GM18951 (cell line): ENCODE measurements around the gene GBP6.
"Not testable (repeated sequence)": the region's sequence is repeated elsewhere in the genome, so short reads cannot be mapped to it uniquely, and the experiment has no call there.

ENCODE experiments used
- POLR2A ChIP-seq: IDR thresholded peaks from 4 replicates; pipeline ENCODE4 v1.6.1; 2011; ENCODE audit warnings: mild to moderate bottlenecking; ENCODE audit not compliant: insufficient read length, insufficient read depth; ENCODE audit errors: extremely low read depth
- in situ Hi-C: fragments of 300-500 bp; cut with MboI; formaldehyde crosslinking; loops from one replicate; pipeline ENCODE4 v1.12.0; 2022; ENCODE audit warnings: low sequenced_read_pairs, mixed read lengths, inconsistent platforms; ENCODE audit not compliant: unreplicated experiment

Gene GBP6

GRCh38 chr1:89354205-89354604 is 9.7 kb upstream of the GBP6 start:
- no peak for TF ChIP-seq POLR2A
- in situ Hi-C loops, result loop anchor here (10.0 kb wide), 1 partner anchor 259 kb away; no protein-coding TSS in a partner anchor

- no peak for TF ChIP-seq POLR2A
- in situ Hi-C loops, result loop anchor here (10.0 kb wide), 1 partner anchor 260 kb away; no protein-coding TSS in a partner anchor
These were observed 8.8 kb upstream of the GBP6 start for GRCh38 chr1:89355056-89355455.

GRCh38 chr1:89356658-89357400 is 7.0 kb upstream of the GBP6 start:
- in situ Hi-C loops, result loop anchor here (10.0 kb wide), 1 partner anchor 262 kb away; no protein-coding TSS in a partner anchor
- TF ChIP-seq POLR2A, result no peak

GRCh38 chr1:89358287-89358893 is 5.5 kb upstream of the GBP6 start:
- in situ Hi-C loops, result loop anchor here (10.0 kb wide), 1 partner anchor 264 kb away; no protein-coding TSS in a partner anchor
- no peak for TF ChIP-seq POLR2A

GRCh38 chr1:89360716-89361115 is 3.1 kb upstream of the GBP6 start:
- in situ Hi-C loops, result no loop called here
- TF ChIP-seq POLR2A, result no peak

- TF ChIP-seq POLR2A, result no peak
- in situ Hi-C loops, result no loop called here
These were observed 2.2 kb upstream of the GBP6 start for GRCh38 chr1:89361681-89362080.

- in situ Hi-C loops, result no loop called here
These were observed 663 bp upstream of the GBP6 start for GRCh38 chr1:89363196-89363595.

GRCh38 chr1:89364954-89365550 is 1.2 kb downstream of the GBP6 start:
- in situ Hi-C loops, result no loop called here
- no peak for TF ChIP-seq POLR2A

More at GRCh38 chr1:89363196-89363595, 663 bp upstream of the GBP6 start:
- no peak for TF ChIP-seq POLR2A

GRCh38 chr1:89367221-89367620 is 3.4 kb downstream of the GBP6 start:
- in situ Hi-C loops, result no loop called here
- TF ChIP-seq POLR2A, result no peak

GRCh38 chr1:89369331-89369730 is 5.5 kb downstream of the GBP6 start:
- TF ChIP-seq POLR2A, result no peak
- in situ Hi-C loops, result no loop called here

GRCh38 chr1:89373810-89374209 is 10.0 kb downstream of the GBP6 start:
- in situ Hi-C loops, result not testable (repeated sequence)

GRCh38 chr1:89378001-89378400 is 14.1 kb downstream of the GBP6 start:
- in situ Hi-C loops, result no loop called here
- no peak for TF ChIP-seq POLR2A

GRCh38 chr1:89381618-89382017 is 17.8 kb downstream of the GBP6 start:
- in situ Hi-C loops, result no loop called here
- TF ChIP-seq POLR2A, result no peak

GRCh38 chr1:89382479-89382878 is 18.6 kb downstream of the GBP6 start:
- TF ChIP-seq POLR2A, result no peak
- in situ Hi-C loops, result no loop called here
